Ectodermal cell (in vitro differentiated cells): ENCODE measurements around the gene RBM33.
"Not testable (repeated sequence)": the region's sequence is repeated elsewhere in the genome, so short reads cannot be mapped to it uniquely, and the experiment has no call there.

Experiments used
- H3K27ac ChIP-seq: 2 replicates; pipeline ENCODE4 v1.7.0; 2013; ENCODE audit warnings: mild to moderate bottlenecking, low read depth, low read length; ENCODE audit not compliant: insufficient read depth, poor library complexity, severe bottlenecking
- H3K27me3 ChIP-seq: 2 replicates; pipeline ENCODE4 v1.7.0; 2013; ENCODE audit warnings: mild to moderate bottlenecking, low read length; ENCODE audit not compliant: insufficient read depth, control insufficient read depth, poor library complexity, severe bottlenecking
- H3K36me3 ChIP-seq: one replicate; pipeline ENCODE4 v1.7.0; 2013; ENCODE audit warnings: low read length; ENCODE audit not compliant: control insufficient read depth, insufficient read depth
- H3K4me1 ChIP-seq: one replicate; pipeline ENCODE4 v1.7.0; 2013; ENCODE audit warnings: low read length; ENCODE audit not compliant: control insufficient read depth, insufficient read depth
- H3K4me3 ChIP-seq: 2 replicates; pipeline ENCODE4 v1.7.0; 2013; ENCODE audit warnings: low read depth, low read length, control low read depth; ENCODE audit not compliant: insufficient read depth
- H3K9me3 ChIP-seq: 2 replicates; pipeline ENCODE4 v1.7.0; 2013; ENCODE audit warnings: mild to moderate bottlenecking, low read length, moderate library complexity; ENCODE audit not compliant: control insufficient read depth
- WGBS, 2 experiments: methylation state at CpG; one replicate each; pipeline ENCODE4 v1.1.7; 2013; ENCODE audit warnings: missing lambda C conversion rate in 2 of 2; 5-methylcytosine and 5-hydroxymethylcytosine counted together

Gene RBM33

DNA sequence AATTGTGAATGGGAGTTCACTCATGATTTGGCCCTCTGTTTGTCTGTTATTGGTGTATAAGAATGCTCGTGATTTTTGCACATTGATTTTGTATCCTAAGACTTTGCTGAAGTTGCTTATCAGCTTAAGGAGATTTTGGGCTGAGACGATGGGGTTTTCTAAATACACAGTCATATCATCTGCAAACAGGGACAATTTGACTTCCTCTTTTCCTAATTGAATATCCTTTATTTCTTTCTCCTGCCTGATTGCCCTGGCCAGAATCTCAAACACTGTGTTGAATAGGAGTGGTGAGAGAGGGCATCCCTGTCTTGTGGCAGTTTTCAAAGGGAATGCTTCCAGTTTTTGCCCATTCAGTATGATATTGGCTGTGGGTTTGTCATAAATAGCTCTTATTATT, 43.8 kb downstream of the RBM33 start:
- not testable (repeated sequence) for H3K4me1 ChIP-seq, H3K4me3 ChIP-seq, H3K36me3 ChIP-seq, H3K27me3 ChIP-seq, H3K27ac ChIP-seq, H3K9me3 ChIP-seq
- no CpG with 5 or more reads among the region's 2 CpGs for WGBS, 2 experiments

GRCh38 chr7:155690655-155691054, 46.2 kb downstream of the RBM33 start:
- not testable (repeated sequence) for H3K27me3 ChIP-seq, H3K27ac ChIP-seq, H3K4me1 ChIP-seq, H3K4me3 ChIP-seq, H3K36me3 ChIP-seq, H3K9me3 ChIP-seq
- 83 to 96% methylated on average over 1 to 3 of the region's 3 CpGs for WGBS, 2 experiments

DNA sequence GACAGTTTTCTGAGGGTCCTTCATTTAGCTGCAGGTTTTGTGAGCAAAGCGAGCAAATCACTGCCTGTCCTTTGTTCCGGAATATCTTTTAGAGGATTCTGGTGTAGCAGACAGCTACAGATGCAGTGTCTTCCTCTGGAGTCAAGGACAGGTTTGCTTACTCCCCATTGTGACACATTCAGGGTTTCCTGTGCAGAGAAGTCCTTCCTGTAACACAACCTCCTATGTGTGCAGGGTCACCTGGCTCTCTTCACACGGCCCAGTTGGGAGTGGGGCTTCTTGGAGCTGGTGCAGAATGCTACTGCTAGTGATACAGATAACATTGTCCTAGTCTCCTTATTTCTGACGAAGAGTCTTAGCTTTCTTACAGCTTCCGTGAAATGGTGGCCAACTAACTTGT, 47.9 kb downstream of the RBM33 start:
- no peak overlapping the region for H3K27ac ChIP-seq
- no peaks in the 10 kb centered on the region for H3K9me3 ChIP-seq
- no peaks in the 10 kb centered on the region for H3K36me3 ChIP-seq
- WGBS, 2 experiments = 89 to 90% methylated on average over 5 of the region's 5 CpGs
- H3K27me3 ChIP-seq = no peaks in the 10 kb centered on the region
- H3K4me3 ChIP-seq = no peak overlapping the region
- H3K4me1 ChIP-seq = no peaks in the 10 kb centered on the region

GRCh38 chr7:155693826-155694225, 49.4 kb downstream of the RBM33 start:
- 93% methylated on average over 4 to 5 of the region's 5 CpGs for WGBS, 2 experiments
- no peaks in the 10 kb centered on the region for H3K36me3 ChIP-seq
- H3K4me1 ChIP-seq = no peaks in the 10 kb centered on the region
- no peaks in the 10 kb centered on the region for H3K9me3 ChIP-seq
- no peaks in the 10 kb centered on the region for H3K27me3 ChIP-seq
- no peak overlapping the region for H3K27ac ChIP-seq
- H3K4me3 ChIP-seq = no peak overlapping the region

GRCh38 chr7:155694851-155695250, 50.4 kb downstream of the RBM33 start:
- Histone ChIP-seq H3K4me3 (no peak overlapping the region), H3K9me3 (no peaks in the 10 kb centered on the region), H3K36me3 (no peaks in the 10 kb centered on the region), H3K4me1 (no peaks in the 10 kb centered on the region), H3K27me3 (no peaks in the 10 kb centered on the region), H3K27ac (no peak overlapping the region)
- 96 to 99% methylated on average over 4 to 5 of the region's 5 CpGs for WGBS, 2 experiments

GRCh38 chr7:155696747-155697146, 52.3 kb downstream of the RBM33 start:
- Histone ChIP-seq H3K27me3 (no peaks in the 10 kb centered on the region), H3K4me3 (no peak overlapping the region), H3K36me3 (peaks cover 10% of the 10 kb centered on the region), H3K27ac (no peak overlapping the region), H3K9me3 (no peaks in the 10 kb centered on the region), H3K4me1 (no peaks in the 10 kb centered on the region)
- WGBS, 2 experiments = 93% methylated on average over 5 of the region's 5 CpGs

DNA sequence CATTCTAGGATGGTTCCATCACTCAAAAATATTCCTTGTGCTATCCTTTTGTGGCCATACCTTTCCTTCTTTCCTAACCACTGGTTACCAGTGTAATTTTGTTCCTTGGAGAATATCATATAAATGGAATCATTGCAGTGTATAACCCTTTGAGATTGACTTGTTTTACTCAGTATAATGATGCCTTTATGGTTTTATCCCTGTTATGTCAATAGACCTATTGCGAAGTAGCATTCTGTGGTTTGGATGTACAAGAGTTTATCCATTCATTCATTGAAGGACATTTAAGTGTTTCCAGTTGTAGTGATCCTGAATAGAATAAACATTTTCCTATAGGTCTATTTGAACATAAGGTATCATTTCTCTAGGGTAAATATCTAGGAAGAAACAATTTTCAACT, 54.2 kb downstream of the RBM33 start:
- H3K4me1 ChIP-seq = no peaks in the 10 kb centered on the region
- no peak overlapping the region for H3K4me3 ChIP-seq
- H3K36me3 ChIP-seq = peaks cover 14% of the 10 kb centered on the region
- no peaks in the 10 kb centered on the region for H3K9me3 ChIP-seq
- no peak overlapping the region for H3K27ac ChIP-seq
- H3K27me3 ChIP-seq = no peaks in the 10 kb centered on the region
- WGBS, 2 experiments = 90 to 100% methylated on average over 1 of the region's 1 CpG

DNA sequence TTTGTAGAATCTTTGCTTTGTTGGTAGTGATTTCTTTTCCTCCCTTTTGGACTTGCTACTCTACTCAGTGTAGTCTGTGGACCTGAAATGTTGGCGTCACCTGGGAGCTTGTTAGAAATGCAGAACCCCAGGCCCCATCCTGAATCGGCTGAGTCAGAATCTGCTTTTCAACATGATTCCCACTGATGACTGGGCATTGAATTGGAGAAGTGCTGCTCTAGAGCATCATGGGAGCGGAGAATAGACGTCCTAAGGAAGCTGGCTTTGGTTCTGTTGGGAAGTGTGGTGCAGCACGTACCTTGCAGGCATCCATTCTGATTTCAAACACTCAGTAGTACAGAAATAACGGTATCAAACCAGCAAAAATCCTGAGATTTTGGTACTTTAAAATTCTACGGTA, 54.7 kb downstream of the RBM33 start:
- no peak overlapping the region for H3K27ac ChIP-seq

DNA sequence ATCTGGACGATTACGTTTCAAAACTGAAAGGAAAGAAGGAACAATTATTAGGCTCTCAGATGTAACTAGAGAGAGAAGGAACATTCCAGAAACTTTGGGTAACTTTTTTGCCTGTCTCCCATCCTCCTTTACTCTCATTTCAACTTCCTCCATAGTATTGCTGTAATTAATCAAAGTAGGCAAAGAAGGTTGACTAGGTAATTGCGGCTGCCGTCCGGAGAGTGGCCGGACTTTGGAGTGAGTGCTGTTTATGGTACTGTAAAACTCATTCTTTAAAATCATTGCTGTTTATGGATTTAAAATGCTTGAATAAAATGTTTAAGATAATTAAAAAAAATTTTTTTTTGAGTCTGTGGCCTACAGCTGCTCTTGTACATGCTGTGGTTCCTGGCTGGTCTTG, 56.4 kb downstream of the RBM33 start:
- Histone ChIP-seq H3K4me1 (no peaks in the 10 kb centered on the region), H3K4me3 (no peak overlapping the region), H3K27ac (no peak overlapping the region), H3K27me3 (no peaks in the 10 kb centered on the region), H3K36me3 (peaks cover 14% of the 10 kb centered on the region), H3K9me3 (no peaks in the 10 kb centered on the region)
- WGBS, 2 experiments = 97 to 100% methylated on average over 6 of the region's 6 CpGs

More for the DNA sequence above, 54.7 kb downstream of the RBM33 start:
- H3K9me3 ChIP-seq = no peaks in the 10 kb centered on the region
- H3K4me1 ChIP-seq = no peaks in the 10 kb centered on the region
- no peaks in the 10 kb centered on the region for H3K27me3 ChIP-seq
- WGBS, 2 experiments = 86 to 91% methylated on average over 7 of the region's 7 CpGs
- H3K36me3 ChIP-seq = peaks cover 14% of the 10 kb centered on the region
- no peak overlapping the region for H3K4me3 ChIP-seq

- H3K27me3 ChIP-seq = no peaks in the 10 kb centered on the region
- H3K27ac ChIP-seq = no peak overlapping the region
- no peaks in the 10 kb centered on the region for H3K9me3 ChIP-seq
- H3K4me3 ChIP-seq = no peak overlapping the region
- 91 to 96% methylated on average over 3 of the region's 3 CpGs for WGBS, 2 experiments
- no peaks in the 10 kb centered on the region for H3K4me1 ChIP-seq
- peaks cover 26% of the 10 kb centered on the region for H3K36me3 ChIP-seq
These were observed 57.6 kb downstream of the RBM33 start for GRCh38 chr7:155701972-155702544.

GRCh38 chr7:155702616-155703015, 58.2 kb downstream of the RBM33 start:
- H3K36me3 ChIP-seq = peaks cover 31% of the 10 kb centered on the region
- WGBS, 2 experiments = 91 to 98% methylated on average over 1 of the region's 1 CpG

More at GRCh38 chr7:155702616-155703015, 58.2 kb downstream of the RBM33 start:
- Histone ChIP-seq H3K4me1 (no peaks in the 10 kb centered on the region), H3K27me3 (no peaks in the 10 kb centered on the region), H3K27ac (no peak overlapping the region), H3K9me3 (no peaks in the 10 kb centered on the region), H3K4me3 (no peak overlapping the region)
